Inflammatory macrophage treated with lipopolysaccharide for 1 hour (primary cell): ENCODE measurements around the gene ANKRD33.
A peak's percentile ranks its signal among the peaks of the same experiment; 100 is the strongest.

ENCODE experiments used
- DNase-seq, 2 donors: peaks; one replicate each; pipeline ENCODE4 v3.0.0-alpha.2; 2020 to 2022

Gene ANKRD33, protein sequence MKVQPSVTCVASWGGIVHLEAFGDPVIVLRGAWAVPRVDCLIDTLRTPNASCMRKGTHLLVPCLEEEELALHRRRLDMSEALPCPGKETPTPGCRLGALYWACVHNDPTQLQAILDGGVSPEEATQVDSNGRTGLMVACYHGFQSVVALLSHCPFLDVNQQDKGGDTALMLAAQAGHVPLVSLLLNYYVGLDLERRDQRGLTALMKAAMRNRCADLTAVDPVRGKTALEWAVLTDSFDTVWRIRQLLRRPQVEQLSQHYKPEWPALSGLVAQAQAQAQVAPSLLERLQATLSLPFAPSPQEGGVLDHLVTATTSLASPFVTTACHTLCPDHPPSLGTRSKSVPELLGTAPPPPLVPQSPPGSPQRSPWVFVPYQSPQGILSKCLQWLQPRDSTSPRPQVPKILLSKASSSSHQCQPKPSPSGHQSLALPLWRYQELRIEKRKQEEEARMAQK

DNA sequence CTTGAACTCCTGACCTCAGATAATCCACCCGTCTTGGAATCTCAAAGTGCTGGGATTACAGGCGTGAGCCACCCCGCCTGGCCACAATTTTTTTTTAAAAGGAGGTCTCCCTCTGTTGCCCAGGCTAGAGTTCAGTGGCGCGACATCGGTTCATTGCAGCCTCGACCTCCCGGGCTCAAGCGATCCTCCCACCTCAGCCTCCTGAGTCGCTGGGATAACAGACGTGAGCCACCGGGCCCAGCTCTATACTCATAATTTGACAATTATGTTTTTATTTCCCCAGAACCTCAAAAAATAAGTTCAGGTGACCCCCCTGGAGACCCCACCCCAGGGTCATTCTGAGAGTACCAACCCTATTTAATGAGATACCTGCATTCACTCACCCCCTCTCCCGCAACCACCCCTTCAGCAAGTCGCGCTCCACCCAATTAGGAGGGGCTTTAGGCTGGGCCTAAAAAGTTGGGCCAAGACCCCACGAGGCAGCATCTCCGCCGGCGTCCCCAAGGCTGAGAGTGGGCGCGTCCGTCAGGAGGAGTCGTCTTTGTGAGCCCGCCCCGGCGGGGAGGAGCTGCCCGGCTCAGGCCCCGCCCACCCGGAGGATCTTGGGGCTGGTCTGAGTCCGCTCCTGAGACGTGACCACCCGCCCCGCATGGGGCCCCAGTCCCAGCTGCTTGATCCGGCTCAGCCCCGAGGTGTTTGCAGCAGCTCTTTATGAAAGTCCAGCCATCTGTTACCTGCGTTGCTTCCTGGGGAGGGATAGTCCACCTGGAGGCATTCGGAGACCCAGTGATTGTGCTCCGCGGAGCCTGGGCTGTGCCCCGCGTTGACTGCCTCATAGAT, at the start of gene ANKRD33:
ANKRD33 (plus strand) TSS at position 628 of the 840 bp plus-strand sequence; CDS start at position 712, 84 bp downstream.
- no peak for DNase-seq

DNA sequence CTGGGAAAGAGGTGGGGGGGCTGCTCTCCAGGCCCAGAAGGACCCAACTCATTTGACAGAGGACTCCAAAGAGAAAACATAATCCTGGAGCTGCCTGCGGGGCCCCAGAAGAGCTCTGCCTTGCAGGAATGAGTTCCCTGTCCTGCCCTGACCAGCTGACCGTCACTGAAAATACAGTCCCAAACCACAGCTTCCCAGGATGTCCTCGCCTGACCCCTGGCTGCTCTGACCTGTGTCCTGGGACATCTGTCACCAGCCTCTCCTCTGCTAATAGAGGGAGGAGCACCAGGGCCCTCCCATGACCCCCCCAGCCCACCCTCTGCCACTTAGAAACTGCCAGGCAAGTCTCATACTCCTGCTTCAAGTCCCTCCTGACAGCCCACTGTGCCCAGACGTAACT, 49.1 kb upstream of the ANKRD33 start:
- DNase-seq = no peak

DNA sequence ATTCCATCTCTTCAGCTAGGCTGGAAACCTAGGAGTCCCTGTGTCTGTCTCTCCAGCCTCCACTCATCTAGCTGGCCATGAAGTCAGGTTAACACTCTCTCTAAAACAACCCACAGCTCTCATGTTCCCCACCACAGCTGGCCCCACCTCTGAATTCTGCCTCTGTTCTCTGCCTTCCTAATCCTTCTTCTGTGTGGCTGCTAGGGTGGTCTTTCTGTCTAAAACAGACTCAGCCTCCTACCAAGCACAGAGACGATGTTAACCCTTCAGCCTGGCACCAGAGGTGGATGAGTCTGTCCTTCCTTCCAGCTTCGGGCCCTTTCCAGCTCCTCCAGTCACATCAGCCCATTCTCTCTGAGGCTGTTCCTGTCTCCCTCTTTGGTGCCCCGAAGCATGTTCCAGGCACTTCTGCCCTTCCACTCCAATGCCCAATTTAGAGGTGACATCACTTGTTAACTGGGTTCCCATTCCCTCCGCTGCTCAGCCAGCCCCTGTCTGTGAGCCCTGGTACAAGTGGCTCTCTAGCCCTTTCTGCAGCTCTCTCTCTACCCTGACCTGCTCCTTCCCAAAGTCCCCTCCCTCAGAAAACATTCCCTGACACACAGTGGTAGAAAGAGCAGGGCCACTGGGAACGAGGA, 48.5 kb upstream of the ANKRD33 start:
- no peak for DNase-seq

DNA sequence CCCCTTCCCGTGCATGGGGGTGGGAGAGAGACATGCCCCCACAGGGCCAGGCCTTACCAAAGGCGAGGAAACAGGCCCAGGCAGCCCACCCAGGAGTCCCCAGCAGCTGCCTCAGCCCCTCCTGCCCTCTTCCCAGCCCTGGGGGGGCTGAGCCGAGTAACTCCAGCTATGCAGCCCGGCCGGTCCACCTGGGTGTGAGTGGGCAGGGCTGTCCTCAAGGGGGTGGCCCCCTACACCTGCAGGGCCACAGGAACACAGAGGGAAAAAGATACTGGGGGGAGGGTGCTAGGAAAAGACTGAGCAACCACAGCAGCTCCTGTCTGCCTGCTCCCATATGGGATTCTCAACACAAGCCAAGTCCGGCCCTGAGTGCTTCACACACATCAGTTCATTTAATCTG, 46.9 kb upstream of the ANKRD33 start:
- no peak for DNase-seq

DNA sequence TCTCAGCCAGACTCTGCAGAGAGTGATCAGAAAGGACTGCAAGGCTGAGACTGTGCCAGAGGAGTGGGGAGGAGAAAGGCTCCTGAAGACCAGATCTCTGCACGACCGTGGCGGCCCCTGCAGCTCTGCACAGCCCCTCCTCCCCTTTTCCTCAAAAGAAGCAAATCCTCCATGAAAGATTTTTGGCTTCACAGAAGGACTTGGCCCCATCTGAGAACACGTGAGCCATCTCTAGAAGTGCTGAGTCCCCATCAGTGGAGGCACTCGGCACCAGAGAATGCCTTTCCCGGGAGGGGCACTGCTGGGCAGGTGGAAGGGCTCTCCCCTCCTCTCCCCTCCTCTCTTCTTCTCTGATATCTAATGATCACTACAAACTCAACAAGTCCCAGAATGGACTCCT, 46.2 kb upstream of the ANKRD33 start:
- no peak for DNase-seq

DNA sequence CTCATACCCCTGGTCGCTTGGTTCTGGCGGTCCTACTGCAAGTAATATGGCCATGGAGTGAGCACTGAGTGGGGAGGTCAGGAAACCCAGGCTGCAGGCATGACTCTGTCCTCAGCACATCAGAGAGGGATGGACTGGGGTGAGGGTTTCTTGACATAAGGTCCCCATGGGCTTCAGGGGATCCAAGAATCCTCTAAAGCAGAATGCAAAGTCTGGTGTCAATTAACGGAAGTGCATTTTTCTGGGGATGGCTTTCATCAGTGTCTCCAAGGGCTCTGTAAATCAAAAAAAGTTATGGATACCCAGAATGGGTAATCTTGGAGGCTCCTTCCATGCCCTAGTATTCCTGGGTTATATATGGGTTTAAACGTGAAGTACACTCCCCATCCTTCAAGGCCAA, 43.0 kb upstream of the ANKRD33 start:
- no peak for DNase-seq

DNA sequence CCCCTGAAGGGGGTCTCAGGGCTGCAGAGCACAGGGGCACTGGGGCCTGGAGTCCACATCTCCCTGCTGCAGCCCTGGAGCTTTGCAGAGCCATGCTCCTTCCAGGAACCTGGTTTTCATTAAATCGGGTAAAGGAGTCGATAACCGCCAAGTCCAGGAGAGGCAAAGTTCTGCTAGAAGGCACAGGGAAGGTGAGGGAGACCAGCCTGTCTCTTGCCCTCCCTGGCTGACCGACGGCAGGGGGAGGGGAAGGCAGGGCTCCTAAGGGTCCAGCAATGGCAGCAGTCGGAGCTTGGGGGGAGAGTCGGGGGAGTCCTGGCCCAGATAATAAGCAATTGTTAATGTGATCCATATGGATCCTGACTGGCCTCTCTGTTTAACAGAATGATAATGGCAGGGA, 42.4 kb upstream of the ANKRD33 start:
- no peak for DNase-seq

DNA sequence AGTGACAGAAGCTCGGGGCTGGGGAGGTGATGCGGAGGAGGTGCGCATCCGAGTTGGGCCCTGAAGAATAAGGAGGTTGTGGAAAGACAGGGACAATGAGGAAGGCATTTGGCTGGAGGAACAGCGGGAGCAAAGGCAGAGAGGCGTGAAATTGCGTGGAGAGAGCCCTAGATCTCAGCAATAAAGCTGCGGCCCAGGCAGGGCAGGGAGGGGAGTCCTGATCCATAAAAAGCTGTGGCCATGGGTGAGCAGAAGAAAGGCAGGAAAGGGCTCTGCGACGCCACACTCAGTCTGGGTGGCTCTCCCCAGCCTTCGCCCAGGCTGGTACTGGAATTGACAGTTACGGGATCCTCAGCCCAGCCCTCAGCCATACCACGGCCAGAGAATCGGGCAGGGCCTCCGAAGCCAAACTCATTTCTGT, 41.6 kb upstream of the ANKRD33 start:
- DNase-seq = no peak

DNA sequence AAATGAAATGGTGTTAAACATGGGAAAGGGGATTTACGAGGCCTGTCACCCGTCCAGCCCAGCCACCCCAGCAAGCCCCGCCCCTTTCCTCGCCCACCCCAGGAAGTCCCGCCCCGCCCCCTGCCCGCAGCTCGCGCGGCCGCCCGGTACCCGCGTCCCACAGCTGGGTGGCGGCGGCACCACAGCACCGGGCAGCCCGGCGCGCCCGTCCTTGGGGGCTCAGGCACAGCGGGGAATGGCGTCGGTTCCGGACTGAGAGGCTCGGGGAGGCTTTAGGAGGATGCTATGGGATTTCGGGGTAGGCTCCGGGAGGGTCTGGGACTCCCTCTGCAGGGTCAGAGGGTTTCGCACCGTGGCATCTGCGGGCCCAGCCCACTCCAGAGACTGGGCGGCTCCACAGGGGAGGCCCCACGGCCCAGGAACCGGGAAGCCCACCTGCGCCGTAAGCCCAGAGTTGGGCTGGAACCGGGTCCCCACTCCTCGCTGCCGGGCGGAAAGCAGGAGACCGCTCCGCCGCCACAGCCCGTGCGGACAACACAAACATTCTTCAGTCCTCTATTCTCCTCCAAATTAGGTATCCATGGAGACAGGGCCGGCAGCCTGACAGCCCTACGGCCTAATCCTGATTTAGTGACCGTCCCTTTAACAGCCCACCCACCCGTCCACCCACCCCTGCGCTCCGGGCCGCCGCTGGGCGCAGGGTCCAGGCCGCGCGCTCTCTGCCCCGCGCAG, 40.8 kb upstream of the ANKRD33 start:
- DNase-seq = peak; percentile 26 to 28

DNA sequence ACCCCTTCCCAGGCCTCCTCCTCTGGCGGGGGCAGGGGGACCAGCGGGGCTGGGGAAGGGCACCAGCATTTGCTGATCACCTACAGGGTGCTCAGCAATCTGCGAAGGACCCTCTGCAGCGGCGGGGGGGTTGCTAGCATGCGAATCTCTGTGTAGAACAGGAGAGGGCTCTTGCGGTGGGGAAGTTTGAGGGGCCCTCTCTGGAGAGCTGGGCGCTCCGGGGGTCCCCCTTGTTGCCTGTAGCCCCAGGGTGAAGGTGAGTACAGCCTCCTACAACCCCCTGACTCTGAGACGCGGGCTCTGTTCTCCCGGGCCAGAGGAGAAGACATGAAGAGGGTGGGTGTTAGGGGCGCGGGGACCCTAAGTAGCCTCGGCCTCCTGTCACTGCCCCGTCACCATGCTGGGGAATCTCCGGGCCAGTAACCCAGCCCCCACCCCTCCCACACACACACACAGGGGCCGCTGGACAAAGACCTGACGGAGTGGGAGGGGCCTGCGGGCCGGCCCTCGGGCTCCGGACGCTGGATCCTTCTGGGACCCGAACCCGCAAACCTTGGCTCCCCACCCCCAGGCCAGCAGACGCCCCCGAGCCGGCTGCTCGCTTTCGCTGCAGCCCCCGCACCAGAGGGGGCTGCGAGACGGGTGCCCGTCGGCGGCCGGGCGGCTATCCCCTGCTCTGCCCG, 40.1 kb upstream of the ANKRD33 start:
- peak in 1 of 2 donors; percentile 26 for DNase-seq

DNA sequence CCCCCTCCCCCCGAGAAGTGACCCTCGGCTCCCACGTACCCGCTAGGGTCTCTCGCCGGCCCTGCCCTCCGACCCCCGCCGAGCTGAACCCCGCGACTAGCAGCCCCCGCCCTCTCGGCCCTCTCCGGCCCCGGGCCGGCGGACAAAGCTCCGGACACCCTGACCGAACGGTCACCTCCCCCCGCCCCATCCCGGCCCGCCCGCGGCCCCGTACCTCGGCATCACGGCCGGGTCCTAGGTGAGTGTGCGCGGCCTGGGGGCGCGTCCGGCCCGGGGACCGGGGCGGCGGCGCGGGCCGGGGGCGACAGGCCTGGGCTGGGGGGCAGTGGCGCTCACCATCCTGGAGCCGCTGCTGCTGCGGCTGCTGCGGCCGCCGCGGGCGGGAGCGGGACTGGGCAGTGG, 39.6 kb upstream of the ANKRD33 start, which contains the start of gene FIGNL2:
FIGNL2 (minus strand) TSS at position 393 of the 402 bp plus-strand sequence. CDS start 26,305 bp downstream, outside the sequence.
- DNase-seq = no peak

DNA sequence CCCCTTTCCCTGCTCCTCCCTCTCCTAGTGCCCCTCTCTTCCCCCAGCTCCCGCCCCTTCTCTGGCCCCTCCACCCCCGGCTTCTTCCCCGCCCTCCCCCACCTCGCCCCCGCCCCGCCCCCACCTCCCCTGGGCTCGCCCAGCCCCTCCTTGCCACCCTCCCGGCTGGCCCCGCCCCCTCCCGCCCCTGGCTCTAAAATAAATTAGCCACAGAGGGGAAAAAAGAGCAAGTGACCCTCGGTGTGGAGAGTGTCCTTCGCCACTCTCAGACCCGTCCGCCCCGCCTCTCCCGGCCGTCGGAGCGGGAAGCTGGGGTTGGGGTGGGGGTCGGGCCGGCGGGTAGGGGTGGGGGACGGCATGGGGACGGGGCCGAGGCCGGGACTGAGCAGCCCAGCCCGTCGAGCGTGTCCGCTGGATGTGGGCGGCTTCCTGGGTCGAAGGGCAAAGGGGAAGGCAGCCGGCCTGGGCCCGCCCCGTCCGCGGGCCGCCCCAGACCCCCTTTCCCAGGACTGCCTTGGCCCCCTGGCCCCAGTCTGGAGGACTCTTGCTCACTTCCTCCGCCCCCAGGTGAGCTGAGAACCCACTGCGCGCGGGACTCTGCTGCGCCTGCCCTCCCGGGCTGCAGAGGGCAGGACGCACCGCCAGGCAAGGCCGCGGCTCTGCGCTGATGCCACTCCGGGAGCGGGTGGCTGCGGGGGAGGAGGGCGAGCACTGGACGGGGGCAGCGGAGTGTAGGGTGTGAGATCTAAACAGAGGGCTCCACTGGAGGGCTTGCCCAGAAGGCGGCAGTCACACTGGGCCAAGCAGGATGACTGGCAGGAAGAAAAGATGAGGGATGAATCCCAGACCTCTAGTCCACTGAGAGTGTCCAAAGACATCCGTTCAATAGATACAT, 38.8 kb upstream of the ANKRD33 start:
- DNase-seq = no peak

DNA sequence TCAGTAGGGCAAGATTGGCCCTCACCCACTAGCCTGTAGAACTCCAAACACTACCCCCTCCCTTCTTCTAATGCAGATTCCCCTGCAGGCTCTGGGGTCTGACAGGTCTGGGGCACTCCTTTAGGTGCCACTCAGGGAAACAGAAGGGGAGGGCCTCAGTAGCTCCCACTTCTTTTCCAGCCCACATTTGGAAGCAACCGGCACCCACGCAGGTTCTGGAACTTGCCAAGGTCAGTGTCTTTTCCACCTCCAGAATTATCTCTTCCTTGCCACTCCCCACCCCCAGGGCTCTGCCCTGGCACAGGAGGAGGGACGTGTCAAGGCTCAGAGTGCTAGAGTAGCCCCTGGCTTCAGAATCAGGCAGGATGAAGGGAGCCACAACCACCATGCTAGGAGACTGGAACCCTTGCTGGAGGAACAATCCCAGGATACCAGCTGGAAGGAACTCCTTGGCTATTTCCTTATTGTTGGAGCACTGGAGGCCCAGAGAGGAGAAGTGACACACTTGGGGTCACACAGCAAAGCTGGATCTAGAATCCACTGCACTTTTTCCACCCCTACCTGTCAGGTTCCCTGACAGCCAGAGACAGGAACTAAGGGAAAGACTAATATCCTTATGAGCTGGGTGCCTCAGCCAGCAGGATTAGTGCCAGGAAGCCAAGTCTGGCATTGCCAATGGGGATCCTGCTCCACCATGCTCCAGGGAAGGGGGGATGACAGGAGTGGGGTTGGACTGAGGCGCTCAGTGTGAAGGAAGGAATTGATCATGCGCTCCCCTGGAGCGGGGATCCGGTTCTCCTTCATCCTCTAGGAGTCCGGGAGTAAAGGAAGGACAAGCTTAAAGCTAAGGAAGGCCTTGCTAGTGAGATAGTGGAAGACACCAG, 37.6 kb upstream of the ANKRD33 start:
- no peak for DNase-seq

DNA sequence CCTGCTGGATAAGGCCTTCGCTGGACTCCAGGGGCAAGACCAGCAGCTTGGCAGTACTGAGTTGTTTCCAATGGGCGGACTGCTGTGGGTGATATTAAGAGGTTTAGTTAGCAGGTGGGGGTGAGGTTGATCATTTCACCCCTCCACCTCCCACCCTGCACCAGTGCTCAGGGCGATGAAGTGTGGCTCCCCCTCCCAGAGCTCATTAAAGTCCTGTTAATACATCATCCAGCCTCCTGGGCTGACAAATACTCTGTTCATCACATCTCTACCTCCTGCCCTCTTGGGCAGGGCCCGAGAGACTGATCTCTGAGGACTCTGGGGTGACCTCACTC, 37.0 kb upstream of the ANKRD33 start:
- no peak for DNase-seq

DNA sequence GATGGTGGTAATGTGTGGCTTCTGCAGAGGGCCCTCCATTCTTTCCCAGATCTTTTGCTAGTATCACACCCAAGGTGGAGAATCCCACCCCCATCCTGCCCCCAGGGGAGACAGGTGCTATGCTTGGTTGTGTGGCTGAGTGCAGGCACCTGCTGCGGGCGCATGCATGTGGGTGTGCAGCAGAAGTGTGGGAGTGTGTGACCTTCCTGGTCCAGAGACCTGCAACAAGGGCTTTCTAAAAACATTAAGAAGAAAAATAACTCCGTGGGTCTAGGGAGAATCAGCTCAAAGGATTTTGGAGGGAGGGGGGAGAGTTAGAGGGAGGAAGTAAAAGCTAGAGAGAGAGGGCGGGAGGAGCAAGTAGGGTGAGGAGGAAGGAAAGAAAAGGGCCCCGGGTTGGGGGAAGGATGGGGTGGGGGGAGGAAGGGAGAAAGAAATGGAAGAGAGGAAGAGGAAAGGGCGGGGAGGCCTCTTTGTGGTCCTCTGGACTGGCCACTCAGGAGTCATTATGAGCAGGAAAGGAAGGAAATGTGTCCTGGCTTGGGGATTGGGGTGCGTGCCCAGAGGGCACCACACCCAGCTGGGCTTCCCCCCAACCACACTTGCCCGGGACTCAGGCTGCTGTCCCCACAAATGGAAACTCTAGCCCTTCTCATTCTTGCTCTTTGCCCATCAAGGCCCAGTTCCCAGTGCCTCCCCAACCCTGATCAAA, 36.3 kb upstream of the ANKRD33 start:
- peak in 1 of 2 donors; percentile 31 for DNase-seq

DNA sequence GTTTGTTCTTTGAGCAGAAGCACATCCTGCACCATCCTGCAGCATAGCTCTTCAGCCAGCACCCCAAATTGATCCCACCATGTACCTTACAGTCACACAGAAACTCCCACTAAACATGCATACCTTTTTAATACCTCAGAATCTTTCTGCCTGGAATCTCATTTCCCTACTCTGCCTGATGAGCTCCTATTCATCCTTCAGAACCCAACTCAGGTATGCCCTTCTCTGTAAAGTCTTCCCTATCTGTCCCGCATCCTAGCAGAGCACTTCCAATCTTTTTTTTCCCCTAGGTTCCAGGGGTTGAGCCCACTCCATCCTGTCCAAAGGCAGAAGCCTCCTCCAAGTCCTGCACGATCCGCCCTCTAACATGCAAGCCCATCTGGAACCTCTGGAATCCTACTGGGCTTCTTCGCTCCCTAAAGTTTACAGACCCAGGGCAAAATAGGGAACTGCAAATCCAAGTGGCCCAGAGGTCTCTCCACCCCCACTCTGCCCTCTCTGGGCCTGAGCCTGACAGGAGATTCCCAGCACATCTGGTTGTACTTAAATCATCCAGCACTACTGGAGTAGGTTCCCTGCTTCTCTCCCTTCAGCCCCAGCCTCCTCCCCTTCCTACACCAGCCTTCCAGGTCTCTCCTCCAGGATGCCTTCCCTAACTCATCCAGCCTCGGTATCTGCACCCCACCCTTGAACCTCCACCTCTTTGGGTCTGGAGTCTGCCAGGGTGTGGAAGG, 35.3 kb upstream of the ANKRD33 start:
- DNase-seq = no peak

DNA sequence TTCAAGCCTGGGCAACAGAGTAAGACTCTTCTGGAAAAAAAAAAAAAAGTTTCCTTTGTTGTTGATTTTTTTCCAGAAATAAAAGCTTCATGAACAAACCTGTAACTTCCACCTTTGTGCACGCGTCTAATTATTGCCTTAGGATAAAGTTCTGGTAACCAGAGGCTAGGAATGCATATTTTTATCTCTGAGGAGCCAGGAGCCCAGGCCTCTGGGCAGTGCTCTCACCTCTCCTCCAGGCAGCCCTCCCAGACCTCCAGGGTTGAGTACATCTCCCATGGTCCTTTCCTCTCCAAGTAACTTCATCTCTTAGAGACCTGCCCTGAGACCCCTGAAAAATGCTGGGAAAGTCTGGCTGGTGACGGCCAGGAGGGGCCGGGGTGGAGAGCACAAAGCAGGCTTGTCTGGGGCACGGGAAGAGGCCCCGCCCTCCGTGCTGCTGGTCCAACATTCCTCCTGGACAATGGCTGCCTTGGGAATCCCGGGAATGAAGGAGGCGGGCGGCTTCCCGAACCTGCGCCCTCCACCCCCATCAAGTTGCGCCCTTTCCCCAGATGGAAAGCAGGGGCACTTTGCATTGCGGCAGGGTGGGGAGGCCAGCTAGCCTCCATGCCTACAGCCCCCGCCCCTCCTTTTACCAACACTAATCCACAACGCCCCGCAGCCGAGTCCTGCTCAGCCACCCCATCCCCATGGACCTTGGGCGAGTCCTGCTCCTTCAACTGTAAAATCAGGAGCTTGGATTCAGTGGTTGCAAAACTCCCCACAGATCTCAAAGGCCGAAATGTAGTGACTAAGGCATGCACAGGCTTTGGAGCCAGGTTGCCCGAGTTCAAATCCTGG, 32.1 kb upstream of the ANKRD33 start:
- no peak for DNase-seq

DNA sequence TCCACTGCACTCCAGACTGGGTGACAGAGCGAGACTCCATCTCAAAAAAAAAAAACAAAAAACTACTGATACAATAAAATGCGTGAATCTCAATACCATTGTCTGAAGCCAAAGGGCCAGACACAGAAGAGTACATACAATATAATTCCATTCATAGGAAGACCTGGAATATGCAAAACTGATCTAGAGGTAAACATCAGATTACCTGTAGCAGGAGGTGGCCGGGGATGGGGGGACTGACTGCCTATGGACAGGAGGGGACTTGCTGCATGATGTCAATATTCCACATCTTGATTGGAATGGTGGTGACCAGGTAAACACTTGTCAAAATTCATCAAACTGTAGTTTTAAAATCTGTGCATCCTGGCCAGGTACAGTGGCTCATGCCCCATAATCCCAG, 26.9 kb upstream of the ANKRD33 start:
- DNase-seq = no peak
